COLO668 (cell line): ENCODE data around the gene PHF24.
"Not testable (repeated sequence)": the region's sequence is repeated elsewhere in the genome, so short reads cannot be mapped to it uniquely, and the experiment has no call there.

ENCODE experiments used
- DNase-seq: peaks from one replicate; lab custom pipeline; 2025; ENCODE audit not compliant: unreplicated experiment; lab: John Stamatoyannopoulos, UW

The PHF24 gene

DNA sequence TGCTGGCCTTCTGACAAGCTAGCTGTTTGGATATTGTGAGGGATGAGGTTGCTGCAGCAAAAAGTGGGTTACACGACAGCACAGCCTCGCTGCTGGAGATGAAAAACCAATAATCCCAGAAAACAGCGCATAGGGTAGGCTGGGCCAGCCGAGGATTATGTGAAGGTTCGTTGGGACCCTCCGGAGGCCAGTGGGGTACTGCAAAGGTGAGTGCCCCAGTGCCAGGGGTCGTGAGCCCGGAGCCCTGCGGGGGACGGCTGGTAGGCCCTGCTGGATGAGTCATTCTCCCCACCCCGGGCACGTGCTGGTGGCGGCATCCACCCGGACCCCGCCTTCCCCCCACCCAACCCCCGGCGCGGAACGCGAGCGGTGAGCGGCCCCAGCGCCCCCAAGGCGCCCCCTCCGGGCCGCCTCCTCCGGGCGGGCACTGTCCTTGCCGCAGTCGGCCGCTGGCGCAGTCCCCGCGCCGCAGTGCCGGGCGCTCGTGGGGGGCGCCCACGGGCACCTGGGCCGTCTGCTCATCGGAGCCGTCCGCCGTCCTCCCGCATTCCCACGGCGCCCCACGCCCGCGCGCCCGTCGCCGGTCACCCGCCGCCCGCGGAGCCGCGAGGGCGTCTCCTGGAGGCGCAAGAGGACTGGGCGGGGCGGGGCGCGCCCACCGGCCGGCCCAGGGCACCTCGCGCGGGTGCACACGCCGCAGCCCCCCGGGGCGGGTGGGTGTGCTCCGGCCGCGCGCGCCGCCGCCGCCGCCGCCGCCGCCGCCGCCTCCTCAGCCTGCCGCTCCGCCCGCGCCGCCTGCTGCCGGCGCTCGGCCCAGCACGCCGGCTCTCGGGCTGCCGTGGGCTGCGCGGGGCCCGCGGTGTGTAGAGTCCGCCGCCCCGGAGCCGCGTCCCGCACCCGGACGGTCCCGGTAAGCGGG is at the start of gene PHF24:
PHF24 (plus strand) TSS at position 794 of the 919 bp plus-strand sequence. CDS start 13,014 bp downstream, outside the sequence.
- peak; percentile 48 for DNase-seq

GRCh38 chr9:34927061-34927460 is 31.0 kb upstream of the PHF24 start:
- DNase-seq, result no peak

DNA sequence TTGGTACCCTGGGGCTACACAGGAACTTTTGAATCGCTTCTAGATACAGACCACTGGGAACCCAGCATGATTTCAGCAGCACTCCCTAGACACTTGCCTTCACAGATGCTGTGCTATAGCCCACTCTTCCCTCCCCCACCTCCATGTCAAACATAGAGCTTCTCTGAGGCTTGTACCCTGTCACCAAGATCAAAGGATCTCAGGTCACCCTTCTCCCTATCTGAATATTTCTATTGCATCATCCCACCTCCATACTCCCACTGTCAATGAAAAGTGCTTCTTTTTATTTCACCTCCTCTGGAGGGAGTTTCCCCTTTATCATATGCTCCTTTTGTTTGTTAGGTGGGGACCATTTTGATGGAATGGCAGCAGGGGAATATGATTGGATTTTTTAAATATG is 29.2 kb upstream of the PHF24 start:
- DNase-seq, result no peak

DNA sequence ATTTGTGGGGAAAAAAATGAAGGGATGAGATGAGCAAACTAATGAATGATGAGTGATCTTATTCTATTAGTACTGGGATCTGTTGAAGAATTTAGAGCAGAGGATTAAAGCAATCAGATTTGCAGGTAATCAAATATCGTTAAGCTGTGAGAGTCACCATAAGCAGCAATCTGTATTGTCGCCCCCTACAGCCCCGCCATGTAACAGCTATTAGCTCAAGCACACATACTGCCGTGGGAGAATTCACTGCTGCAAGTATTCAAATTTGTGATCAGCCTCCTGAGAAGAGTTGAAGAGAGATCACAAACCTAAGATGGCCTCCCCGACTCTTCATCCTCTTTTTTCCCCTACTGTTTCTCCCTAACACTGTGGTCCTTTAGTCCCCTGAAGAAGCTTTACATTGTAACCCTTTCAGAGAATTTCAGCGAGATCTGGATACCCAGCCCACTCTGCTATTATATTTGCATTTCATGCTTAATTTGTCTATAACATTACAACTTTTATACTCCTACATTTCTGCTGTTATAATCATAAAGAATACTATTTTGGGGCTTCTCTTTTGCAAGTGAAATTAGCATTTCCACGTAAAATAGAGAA is 28.5 kb upstream of the PHF24 start:
- peak; percentile 9 for DNase-seq

- not testable (repeated sequence) for DNase-seq
These were observed 18.1 kb upstream of the PHF24 start for GRCh38 chr9:34939989-34940388.

- DNase-seq, result no peak
These were observed 9.6 kb upstream of the PHF24 start for GRCh38 chr9:34948451-34948850.

DNA sequence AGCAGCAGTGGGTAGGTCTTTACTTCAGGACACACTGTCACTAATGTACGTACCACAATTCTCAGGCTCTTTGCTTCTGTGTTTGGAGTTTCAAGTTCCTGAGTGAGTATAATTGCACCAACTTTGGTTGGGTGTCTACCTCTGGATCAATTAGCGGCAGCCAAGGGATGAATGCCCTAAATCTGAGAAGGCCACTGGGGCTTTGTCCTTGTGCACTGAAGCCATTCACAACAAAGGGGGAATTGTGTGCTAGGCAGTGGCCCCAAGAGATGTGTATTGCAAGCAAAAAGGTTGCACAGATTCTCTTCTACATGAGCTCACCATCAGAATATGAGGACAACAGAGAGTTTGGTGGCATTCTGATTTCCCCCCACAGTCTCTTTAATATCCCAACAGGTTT is 3.9 kb upstream of the PHF24 start:
- DNase-seq, result no peak

GRCh38 chr9:34956066-34956465 is 2.0 kb upstream of the PHF24 start:
- DNase-seq, result not testable (repeated sequence)

- DNase-seq, result no peak
These were observed 1.4 kb upstream of the PHF24 start for GRCh38 chr9:34956648-34957047.

GRCh38 chr9:34958411-34958982 is 412 bp downstream of the PHF24 start:
- no peak for DNase-seq

- DNase-seq, result no peak
These were observed 1.4 kb downstream of the PHF24 start for GRCh38 chr9:34959461-34959860.

DNA sequence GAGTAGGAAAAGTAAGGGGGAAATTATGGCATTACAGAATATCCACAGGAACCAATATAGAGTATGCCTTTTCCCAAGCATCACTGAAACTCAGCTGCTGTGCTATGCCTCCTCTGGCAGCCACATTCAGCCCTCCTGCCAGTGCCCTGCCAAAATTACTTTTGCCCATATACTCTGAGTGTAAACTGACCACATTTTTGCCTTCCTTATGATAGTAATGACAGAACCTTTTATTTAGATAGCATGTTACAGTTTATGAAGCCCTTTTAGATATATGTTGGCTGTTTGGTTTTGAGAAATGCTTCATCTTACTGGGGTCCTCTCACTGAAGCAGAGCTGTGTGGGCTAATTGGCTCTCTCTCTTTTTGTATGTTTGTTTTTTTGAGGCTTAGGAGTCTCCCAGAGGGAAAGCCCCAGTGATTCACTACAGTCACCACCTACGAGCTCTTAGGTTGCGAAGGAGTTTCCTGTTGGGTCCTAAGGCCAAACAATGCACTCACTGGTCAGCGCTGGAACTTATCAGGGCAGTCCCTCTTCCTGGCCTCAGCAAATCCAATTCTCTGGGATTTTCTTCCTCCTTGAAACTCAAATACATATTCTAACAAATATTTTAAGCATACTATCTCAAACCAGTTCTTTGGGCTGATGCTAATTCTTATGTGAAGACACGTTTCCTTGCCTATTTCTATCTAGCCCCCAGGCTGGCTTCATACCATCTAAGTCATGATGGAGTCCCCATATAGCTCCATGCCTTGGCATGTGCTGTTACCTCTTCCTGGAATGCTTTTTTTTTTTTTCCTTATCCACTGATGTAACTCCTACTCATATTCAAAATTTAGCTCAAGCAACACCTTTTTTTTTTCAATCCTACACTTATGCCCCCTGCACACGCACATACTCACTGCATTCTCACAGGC is 3.7 kb downstream of the PHF24 start:
- no peak for DNase-seq

DNA sequence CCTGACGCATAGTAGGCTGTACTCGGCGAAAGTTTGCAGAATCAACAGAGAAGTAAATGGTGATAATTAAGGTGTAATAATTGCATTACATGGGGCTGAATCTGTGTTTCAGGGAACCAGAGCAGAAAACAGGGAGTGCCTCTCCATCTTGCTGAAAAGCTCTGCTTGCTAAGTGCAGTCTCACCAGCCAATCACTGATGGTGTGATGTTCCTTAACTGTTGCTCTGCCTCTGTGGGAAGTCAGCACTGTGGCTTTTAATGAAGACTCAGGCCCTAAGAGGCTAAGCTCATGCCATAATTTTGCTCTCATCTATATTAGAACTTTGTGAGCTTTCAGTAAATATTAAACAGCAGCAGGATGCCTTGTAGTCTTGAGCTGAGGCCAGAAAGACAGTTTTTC is 4.5 kb downstream of the PHF24 start:
- no peak for DNase-seq

GRCh38 chr9:34963552-34963951 is 5.5 kb downstream of the PHF24 start:
- no peak for DNase-seq

GRCh38 chr9:34964458-34964857 is 6.4 kb downstream of the PHF24 start:
- no peak for DNase-seq

- DNase-seq, result no peak
These were observed 13.2 kb downstream of the PHF24 start for GRCh38 chr9:34971146-34971811.

DNA sequence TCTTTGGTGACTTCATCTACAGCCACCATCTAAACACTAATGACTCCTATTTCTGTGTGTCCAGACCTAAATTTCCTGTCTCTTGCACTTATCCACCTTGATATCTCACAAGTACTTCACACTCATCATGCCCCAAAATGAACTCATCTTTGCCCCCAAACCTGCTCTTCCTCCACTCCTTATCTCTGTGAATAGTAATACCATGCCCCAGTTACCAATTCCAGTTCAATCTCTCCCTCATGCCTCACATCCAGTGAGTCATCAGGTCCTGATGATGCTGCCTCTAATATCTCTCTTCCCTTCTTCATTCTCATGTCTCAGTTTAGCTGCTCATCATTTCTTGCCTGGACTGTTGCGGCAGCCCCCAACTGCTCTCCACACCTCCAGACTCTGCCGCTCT is 16.6 kb downstream of the PHF24 start:
- no peak for DNase-seq

DNA sequence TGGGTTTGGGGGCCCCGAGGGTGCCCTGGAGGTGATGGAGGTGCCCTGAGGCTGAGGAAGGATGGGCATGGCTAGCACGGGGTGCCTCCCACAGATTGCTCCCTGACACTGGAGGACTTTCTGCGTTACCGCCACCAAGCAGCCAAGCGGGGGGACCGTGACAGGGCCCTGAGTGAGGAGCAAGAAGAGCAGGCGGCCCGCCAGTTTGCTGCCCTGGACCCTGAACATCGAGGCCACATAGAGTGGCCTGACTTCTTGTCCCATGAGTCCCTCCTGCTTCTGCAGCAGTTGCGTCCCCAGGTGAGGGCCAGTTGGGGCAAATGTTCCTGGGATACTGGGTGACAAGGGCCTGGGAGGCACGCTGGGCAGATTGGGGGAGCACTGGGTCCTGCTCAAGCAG is 18.4 kb downstream of the PHF24 start:
- DNase-seq, result no peak

DNA sequence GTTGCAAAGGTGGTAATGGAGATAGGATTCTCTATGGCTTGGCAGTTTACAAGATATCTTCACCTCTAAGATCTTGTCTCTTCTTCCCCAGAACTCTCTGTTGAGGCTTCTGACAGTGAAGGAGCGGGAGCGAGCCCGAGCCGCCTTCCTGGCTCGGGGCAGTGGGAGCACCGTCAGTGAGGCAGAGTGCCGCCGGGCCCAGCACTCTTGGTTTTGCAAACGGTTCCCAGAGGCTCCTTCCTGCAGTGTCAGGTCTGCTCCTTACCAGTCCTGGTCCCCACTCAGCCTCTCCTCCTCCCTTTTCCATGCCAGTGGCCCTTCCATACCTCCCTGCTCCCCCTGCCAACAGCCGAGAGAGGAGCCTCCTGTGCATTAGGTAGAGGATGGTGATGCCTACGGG is 18.9 kb downstream of the PHF24 start:
- no peak for DNase-seq

- DNase-seq, result no peak
These were observed 22.2 kb downstream of the PHF24 start for GRCh38 chr9:34980181-34980761.
